Measurements from ENCODE around the gene LHFPL6.

DNA sequence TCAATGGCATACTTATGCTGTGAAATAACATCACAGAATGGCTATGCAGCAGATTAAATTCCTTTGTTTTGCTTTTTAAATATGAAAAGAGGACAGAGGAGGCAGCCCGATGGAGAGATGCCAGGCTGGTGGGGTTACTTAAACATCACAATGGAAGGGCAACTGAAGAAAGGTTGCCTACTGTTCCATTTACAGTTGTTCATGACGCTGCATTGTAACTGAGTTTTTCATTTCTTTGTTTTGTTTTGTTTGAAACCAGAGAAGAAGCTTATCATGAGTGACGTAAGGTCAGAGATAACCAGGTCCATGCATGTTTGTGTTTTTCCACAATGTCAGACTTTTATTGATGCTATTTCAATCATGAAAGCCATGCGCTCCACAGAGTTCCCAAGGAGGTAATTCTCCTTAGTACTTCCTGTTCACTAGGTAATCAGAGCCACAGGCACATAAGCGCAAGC, 273.8 kb downstream of the LHFPL6 start:
- TF ChIP-seq CTCF (IDR thresholded peaks at IDR 0.05): no peak
- TF ChIP-seq EZH2phosphoT487 (IDR thresholded peaks at IDR 0.05): no peak
- no peak for TF ChIP-seq EZH2 (IDR thresholded peaks at IDR 0.05)
